Body of pancreas (tissue), 4 donors: Measurements from ENCODE around the gene RBMX2.

Source experiments
- CTCF ChIP-seq, 7 experiments: fragments of 450-650 bp in 4 of 7; fragments of 200-600 bp in 3 of 7; sonication (generic) in 3 of 7; IDR thresholded peaks; one replicate each; pipeline ENCODE4 v1.5.1; 2016 to 2019; ENCODE audit warnings: antibody characterized with exemption in 7 of 7
- POLR2A ChIP-seq, 3 donors: fragments of 450-650 bp; IDR thresholded peaks; one replicate each; pipeline ENCODE4 v1.6.1; 2016; ENCODE audit warnings: antibody characterized with exemption in 3 of 3, mild to moderate bottlenecking in 2 of 3

- TF ChIP-seq CTCF (IDR thresholded peaks at IDR 0.05) (no peak), POLR2A (IDR thresholded peaks at IDR 0.05) (no peak)
Measured at GRCh38 chrX:130435937-130436336, 34.1 kb downstream of the RBMX2 start.
